H9 (cell line): Measurements from ENCODE around the gene CD58. TPM values are rescaled to one million over a fixed set of nuclear protein-coding genes. Genes with fewer than 3 reads are reported as not detected.

ENCODE experiments used
- DNase-seq: peaks from one replicate; pipeline ENCODE4 v3.0.0-alpha.2; 2017
- H2AFZ ChIP-seq: one replicate; pipeline ENCODE4 v1.6.1; 2013; ENCODE audit warnings: mild to moderate bottlenecking, low read length, control low read depth, moderate library complexity
- H2AK5ac ChIP-seq: 2 replicates; pipeline ENCODE4 v1.6.1; 2013; ENCODE audit warnings: low read length, control low read depth, mixed read lengths; ENCODE audit not compliant: insufficient read length
- H2BK120ac ChIP-seq: one replicate; pipeline ENCODE4 v1.6.1; 2013; ENCODE audit warnings: low read depth, mild to moderate bottlenecking, low read length, control low read depth, inconsistent platforms; ENCODE audit not compliant: poor library complexity, severe bottlenecking
- H2BK12ac ChIP-seq: 2 replicates; pipeline ENCODE4 v1.6.1; 2013; ENCODE audit warnings: low read length, control low read depth, mixed read lengths, low read depth; ENCODE audit not compliant: insufficient read length
- H2BK15ac ChIP-seq: 2 replicates; pipeline ENCODE4 v1.6.1; 2013; ENCODE audit warnings: low read depth, low read length, control low read depth
- H2BK20ac ChIP-seq: one replicate; pipeline ENCODE4 v1.6.1; 2013; ENCODE audit warnings: low read depth, mild to moderate bottlenecking, low read length, control low read depth, inconsistent platforms; ENCODE audit not compliant: poor library complexity, severe bottlenecking
- H2BK5ac ChIP-seq: 2 replicates; pipeline ENCODE4 v1.6.1; 2013; ENCODE audit warnings: low read length, control low read depth, mixed read lengths; ENCODE audit not compliant: insufficient read length
- H3K14ac ChIP-seq: 2 replicates; pipeline ENCODE4 v1.6.1; 2013; ENCODE audit warnings: low read length, control low read depth; ENCODE audit not compliant: insufficient read depth
- H3K18ac ChIP-seq: 2 replicates; pipeline ENCODE4 v1.6.1; 2013; ENCODE audit warnings: low read depth, mild to moderate bottlenecking, mixed read lengths, low read length, control low read depth; ENCODE audit not compliant: insufficient read length
- H3K23ac ChIP-seq: 2 replicates; pipeline ENCODE4 v1.6.1; 2013; ENCODE audit warnings: low read length, control low read depth, mixed read lengths, low read depth; ENCODE audit not compliant: insufficient read length
- H3K23me2 ChIP-seq: 2 replicates; pipeline ENCODE4 v1.6.1; 2013; ENCODE audit warnings: low read depth, mild to moderate bottlenecking, mixed read lengths, low read length, control low read depth; ENCODE audit not compliant: insufficient read length, poor library complexity, severe bottlenecking
- H3K27ac ChIP-seq: 2 replicates; pipeline ENCODE4 v1.5.1; 2013; ENCODE audit warnings: low read length, control low read depth, mixed read lengths, low read depth; ENCODE audit not compliant: insufficient read length
- H3K27me3 ChIP-seq: 2 replicates; pipeline ENCODE4 v1.6.1; 2013; ENCODE audit warnings: low read length, control low read depth, inconsistent platforms; ENCODE audit not compliant: insufficient read depth
- H3K4ac ChIP-seq: 2 replicates; pipeline ENCODE4 v1.6.1; 2013; ENCODE audit warnings: low read depth, mild to moderate bottlenecking, control low read depth, inconsistent platforms, low read length, moderate library complexity
- H3K4me1 ChIP-seq: 2 replicates; pipeline ENCODE4 v1.6.1; 2013; ENCODE audit warnings: low read length, control low read depth, inconsistent platforms; ENCODE audit not compliant: insufficient read depth
- H3K4me2 ChIP-seq: 2 replicates; pipeline ENCODE4 v1.6.1; 2013; ENCODE audit warnings: low read length, control low read depth, mixed read lengths; ENCODE audit not compliant: insufficient read length, insufficient read depth
- H3K56ac ChIP-seq: 2 replicates; pipeline ENCODE4 v1.6.1; 2013; ENCODE audit warnings: low read depth, mild to moderate bottlenecking, mixed read lengths, low read length, control low read depth; ENCODE audit not compliant: insufficient read length
- H3K79me1 ChIP-seq: 2 replicates; pipeline ENCODE4 v1.6.1; 2013; ENCODE audit warnings: low read depth, mild to moderate bottlenecking, moderate library complexity, low read length, control low read depth, inconsistent platforms; ENCODE audit not compliant: insufficient read depth, poor library complexity, severe bottlenecking
- H3K79me2 ChIP-seq: 2 replicates; pipeline ENCODE4 v1.6.1; 2013; ENCODE audit warnings: low read length, control low read depth, inconsistent platforms; ENCODE audit not compliant: insufficient read depth
- H3K9ac ChIP-seq: 2 replicates; pipeline ENCODE4 v1.6.1; 2013; ENCODE audit warnings: low read length, control low read depth, mixed read lengths; ENCODE audit not compliant: insufficient read length; ENCODE audit errors: extremely low read depth
- H3K9me3 ChIP-seq: one replicate; pipeline ENCODE4 v1.6.1; 2013; ENCODE audit warnings: low read depth, low read length, inconsistent platforms; ENCODE audit not compliant: control insufficient read depth
- H3T11ph ChIP-seq: one replicate; pipeline ENCODE4 v1.6.1; 2013; ENCODE audit warnings: mild to moderate bottlenecking, low read length, control low read depth, inconsistent platforms
- H4K20me1 ChIP-seq: one replicate; pipeline ENCODE4 v1.6.1; 2013; ENCODE audit not compliant: control insufficient read depth, insufficient read length, insufficient read depth
- H4K5ac ChIP-seq: 2 replicates; pipeline ENCODE4 v1.6.1; 2013; ENCODE audit warnings: low read depth, mild to moderate bottlenecking, mixed read lengths, low read length, control low read depth; ENCODE audit not compliant: insufficient read length
- H4K8ac ChIP-seq: replicated peaks from 2 replicates; pipeline ENCODE4 v1.6.1; 2013; ENCODE audit warnings: low read length, control low read depth, mixed read lengths, low read depth; ENCODE audit not compliant: insufficient read length
- H4K91ac ChIP-seq: 2 replicates; pipeline ENCODE4 v1.6.1; 2013; ENCODE audit warnings: low read depth, mild to moderate bottlenecking, moderate library complexity, mixed read lengths, low read length, control low read depth; ENCODE audit not compliant: insufficient read length
- H3K27ac Mint-ChIP-seq, 3 experiments: 2 replicates in 2 of 3; 3 replicates in 1 of 3; pipeline ENCODE4 v1.8.0; 2020 to 2021; ENCODE audit warnings: mixed read lengths in 3 of 3, mild to moderate bottlenecking in 1 of 3, moderate library complexity in 1 of 3
- H3K27me3 Mint-ChIP-seq: 2 replicates; pipeline ENCODE4 v1.8.0; 2021; ENCODE audit warnings: low read depth, mild to moderate bottlenecking, moderate library complexity, mixed read lengths
- H3K36me3 Mint-ChIP-seq, 3 experiments: 2 replicates in 2 of 3; 3 replicates in 1 of 3; pipeline ENCODE4 v1.8.0; 2020 to 2021; ENCODE audit warnings: low read depth in 3 of 3, mixed read lengths in 3 of 3; ENCODE audit not compliant: insufficient read depth in 1 of 3
- H3K4me1 Mint-ChIP-seq, 2 experiments: 2 replicates each; pipeline ENCODE4 v1.8.0; 2020; ENCODE audit warnings: mixed read lengths in 2 of 2
- H3K4me3 Mint-ChIP-seq, 2 experiments: 2 replicates in 1 of 2; 3 replicates in 1 of 2; pipeline ENCODE4 v1.8.0; 2020 to 2021; ENCODE audit warnings: mild to moderate bottlenecking in 2 of 2, mixed read lengths in 2 of 2, moderate library complexity in 1 of 2
- H3K9me3 Mint-ChIP-seq, 2 experiments: 2 replicates in 1 of 2; 3 replicates in 1 of 2; pipeline ENCODE4 v1.8.0; 2020; ENCODE audit warnings: mild to moderate bottlenecking in 2 of 2, mixed read lengths in 2 of 2, moderate library complexity in 1 of 2
- WGBS: extraction: QIAGEN DNeasy Blood & Tissue Kit; methylation state at CpG from one replicate; pipeline ENCODE4 v1.1.7; 2013; ENCODE audit warnings: missing lambda C conversion rate, low lambda C conversion rate, mixed read lengths; ENCODE audit not compliant: insufficient read length; ENCODE audit errors: extremely low coverage; 5-methylcytosine and 5-hydroxymethylcytosine counted together
- total RNA-seq: library from RNA; stranded (reverse); gene quantifications from 2 replicates; pipeline ENCODE4 v1.2.1, GENCODE V29; 2021
- TF ChIP-seq, protein P1 (sequence below): fragments of 200-600 bp; sonication (generic); conservative IDR thresholded peaks from 3 replicates; pipeline ENCODE4 v1.8.0; 2021; ENCODE audit warnings: antibody characterized with exemption, mild to moderate bottlenecking

The CD58 gene
- total RNA-seq, 1 experiment from 2014 or later = 4.3 TPM

GRCh38 chr1:116470671-116471070 is 100.2 kb downstream of the CD58 start:
- no peak overlapping the region for H2AFZ ChIP-seq
- H2AK5ac ChIP-seq = no peak overlapping the region
- H3K79me1 ChIP-seq = no peaks in the 10 kb centered on the region

More at GRCh38 chr1:116470671-116471070, 100.2 kb downstream of the CD58 start:
- Histone ChIP-seq H2BK5ac (no peak overlapping the region), H3K9me3 (no peaks in the 10 kb centered on the region), H3K9ac (no peak overlapping the region), H2BK20ac (no peak overlapping the region), H3K14ac (no peak overlapping the region), H3K27ac (no peak overlapping the region), H4K8ac (no peak overlapping the region), H3K4ac (no peak overlapping the region), H3K23ac (no peak overlapping the region), H4K5ac (no peak overlapping the region), H3K4me2 (no peak overlapping the region), H2BK12ac (no peak overlapping the region), H3K79me2 (no peaks in the 10 kb centered on the region), H3K27me3 (no peaks in the 10 kb centered on the region), H3K23me2 (no peaks in the 10 kb centered on the region), H3T11ph (no peak overlapping the region), H3K4me1 (no peaks in the 10 kb centered on the region; the same call in 1 of the 2 replicates), H2BK15ac (no peak overlapping the region), H3K18ac (no peak overlapping the region), H4K91ac (no peak overlapping the region), H3K56ac (no peak overlapping the region), H2BK120ac (no peak overlapping the region), H4K20me1 (no peaks in the 10 kb centered on the region)
- TF ChIP-seq, protein P1, sequence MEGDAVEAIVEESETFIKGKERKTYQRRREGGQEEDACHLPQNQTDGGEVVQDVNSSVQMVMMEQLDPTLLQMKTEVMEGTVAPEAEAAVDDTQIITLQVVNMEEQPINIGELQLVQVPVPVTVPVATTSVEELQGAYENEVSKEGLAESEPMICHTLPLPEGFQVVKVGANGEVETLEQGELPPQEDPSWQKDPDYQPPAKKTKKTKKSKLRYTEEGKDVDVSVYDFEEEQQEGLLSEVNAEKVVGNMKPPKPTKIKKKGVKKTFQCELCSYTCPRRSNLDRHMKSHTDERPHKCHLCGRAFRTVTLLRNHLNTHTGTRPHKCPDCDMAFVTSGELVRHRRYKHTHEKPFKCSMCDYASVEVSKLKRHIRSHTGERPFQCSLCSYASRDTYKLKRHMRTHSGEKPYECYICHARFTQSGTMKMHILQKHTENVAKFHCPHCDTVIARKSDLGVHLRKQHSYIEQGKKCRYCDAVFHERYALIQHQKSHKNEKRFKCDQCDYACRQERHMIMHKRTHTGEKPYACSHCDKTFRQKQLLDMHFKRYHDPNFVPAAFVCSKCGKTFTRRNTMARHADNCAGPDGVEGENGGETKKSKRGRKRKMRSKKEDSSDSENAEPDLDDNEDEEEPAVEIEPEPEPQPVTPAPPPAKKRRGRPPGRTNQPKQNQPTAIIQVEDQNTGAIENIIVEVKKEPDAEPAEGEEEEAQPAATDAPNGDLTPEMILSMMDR = no peak
- DNase-seq = no peak
- H3K27me3 Mint-ChIP-seq = no peaks in the 10 kb centered on the region
- no CpG with 5 or more reads among the region's 1 CpG for WGBS
- H3K27ac Mint-ChIP-seq = no peak overlapping the region
- no peak overlapping the region for H3K4me3 Mint-ChIP-seq
- H3K36me3 Mint-ChIP-seq = no peaks in the 10 kb centered on the region
- H3K9me3 Mint-ChIP-seq = no peaks in the 10 kb centered on the region
- peaks cover 11 to 16% of the 10 kb centered on the region in 2 experiments for H3K4me1 Mint-ChIP-seq
